CD14-positive monocyte (primary cell): ENCODE data around the gene FAT1. TPM values are rescaled to one million over a fixed set of nuclear protein-coding genes. Genes with fewer than 3 reads are reported as not detected.

Source experiments
- DNase-seq, 3 donors: peaks; one replicate each; pipeline ENCODE4 v3.0.0-alpha.2; 2011 to 2022
- H2AFZ ChIP-seq: 2 replicates; pipeline ENCODE4 v1.6.0; 2012; ENCODE audit warnings: mild to moderate bottlenecking, low read depth, low read length, inconsistent platforms; ENCODE audit not compliant: insufficient read depth, poor library complexity, severe bottlenecking
- H3K27ac ChIP-seq, 2 donors: 1 replicate in 1 of 2; 2 replicates in 1 of 2; pipeline ENCODE4 v1.5.1; 2012 to 2013; ENCODE audit warnings: low read length in 2 of 2, control low read depth in 1 of 2, inconsistent platforms in 1 of 2, low read depth in 1 of 2, mild to moderate bottlenecking in 1 of 2
- H3K27me3 ChIP-seq, 2 donors: one replicate each; pipeline versions ENCODE4 v1.6.0 to v1.6.1; 2011 to 2013; ENCODE audit warnings: low read length in 2 of 2; ENCODE audit not compliant: control insufficient read depth in 2 of 2, insufficient read depth in 2 of 2
- H3K36me3 ChIP-seq, 2 donors: replicated peaks in 1 of 2; 1 replicate in 1 of 2; 2 replicates in 1 of 2; pipeline versions ENCODE4 v1.5.1 to v1.6.1; 2012 to 2013; ENCODE audit warnings: low read length in 2 of 2, control low read depth in 1 of 2, inconsistent platforms in 1 of 2, mild to moderate bottlenecking in 1 of 2; ENCODE audit not compliant: insufficient read depth in 2 of 2, control insufficient read depth in 1 of 2
- H3K4me1 ChIP-seq, 2 donors: 1 replicate in 1 of 2; 2 replicates in 1 of 2; pipeline versions ENCODE4 v1.5.1 to v1.6.1; 2012 to 2013; ENCODE audit warnings: low read length in 2 of 2, control low read depth in 1 of 2, inconsistent platforms in 1 of 2, mild to moderate bottlenecking in 1 of 2, moderate library complexity in 1 of 2; ENCODE audit not compliant: insufficient read depth in 2 of 2, control insufficient read depth in 1 of 2
- H3K4me2 ChIP-seq: replicated peaks from 2 replicates; pipeline ENCODE3; 2012; ENCODE audit warnings: low read length, moderate library complexity, mild to moderate bottlenecking; ENCODE audit not compliant: poor library complexity, severe bottlenecking; ENCODE audit errors: extremely low read depth
- H3K4me3 ChIP-seq, 3 experiments: fragments of 200-600 bp in 1 of 3; sonication (generic) in 1 of 3; replicated peaks in 1 of 3; 1 replicate in 2 of 3; 2 replicates in 1 of 3; pipeline ENCODE4 v1.5.1; 2011 to 2013; ENCODE audit warnings: low read length in 3 of 3, mild to moderate bottlenecking in 3 of 3, control low read depth in 2 of 3, low read depth in 2 of 3, inconsistent platforms in 1 of 3, moderate library complexity in 1 of 3
- H3K79me2 ChIP-seq: 2 replicates; pipeline ENCODE4 v1.6.0; 2012; ENCODE audit warnings: mild to moderate bottlenecking, control low read depth, inconsistent platforms, low read length, moderate library complexity; ENCODE audit not compliant: insufficient read depth
- H3K9ac ChIP-seq: 2 replicates; pipeline ENCODE4 v1.6.0; 2017; ENCODE audit warnings: low read length, mild to moderate bottlenecking; ENCODE audit not compliant: insufficient read depth, poor library complexity, severe bottlenecking
- H3K9me3 ChIP-seq, 2 donors: replicated peaks in 1 of 2; 1 replicate in 1 of 2; 2 replicates in 1 of 2; pipeline versions ENCODE4 v1.5.1 to v1.6.1; 2012 to 2013; ENCODE audit warnings: low read length in 2 of 2, control low read depth in 1 of 2; ENCODE audit not compliant: control insufficient read depth in 1 of 2, insufficient read depth in 1 of 2
- H4K20me1 ChIP-seq: 2 replicates; pipeline ENCODE4 v1.6.0; 2012; ENCODE audit warnings: mild to moderate bottlenecking, low read length, control low read depth, moderate library complexity; ENCODE audit not compliant: insufficient read depth
- H3K27ac Mint-ChIP-seq, 7 donors: one replicate each; pipeline ENCODE4 v1.8.0; 2020; ENCODE audit warnings: mild to moderate bottlenecking in 7 of 7, mixed read lengths in 7 of 7, moderate library complexity in 6 of 7, inconsistent platforms in 2 of 7
- H3K27me3 Mint-ChIP-seq, 3 donors: one replicate each; pipeline ENCODE4 v1.8.0; 2021 to 2022; ENCODE audit warnings: low read depth in 3 of 3, mild to moderate bottlenecking in 3 of 3, mixed read lengths in 3 of 3, moderate library complexity in 3 of 3, inconsistent platforms in 1 of 3
- H3K36me3 Mint-ChIP-seq, 2 donors: one replicate each; pipeline ENCODE4 v1.8.0; 2020; ENCODE audit warnings: mixed read lengths in 2 of 2, inconsistent platforms in 1 of 2, mild to moderate bottlenecking in 1 of 2
- H3K4me1 Mint-ChIP-seq: one replicate; pipeline ENCODE4 v1.8.0; 2020; ENCODE audit warnings: mild to moderate bottlenecking, mixed read lengths
- H3K4me3 Mint-ChIP-seq, 2 donors: one replicate each; pipeline ENCODE4 v1.8.0; 2020; ENCODE audit warnings: mild to moderate bottlenecking in 2 of 2, mixed read lengths in 2 of 2, moderate library complexity in 1 of 2
- H3K9me3 Mint-ChIP-seq, 7 donors: one replicate each; pipeline ENCODE4 v1.8.0; 2020 to 2022; ENCODE audit warnings: mixed read lengths in 7 of 7, mild to moderate bottlenecking in 6 of 7, moderate library complexity in 6 of 7, inconsistent platforms in 2 of 7
- CTCF ChIP-seq: fragments of 200-600 bp; IDR thresholded peaks from one replicate; pipeline ENCODE4 v1.8.0; 2022; ENCODE audit warnings: antibody characterized with exemption, mild to moderate bottlenecking
- WGBS: methylation state at CpG from one replicate; pipeline ENCODE4 v1.1.5; 2013; ENCODE audit warnings: missing lambda C conversion rate; ENCODE audit not compliant: insufficient coverage; 5-methylcytosine and 5-hydroxymethylcytosine counted together
- intact Hi-C, 2 donors: fragments of 100-400 bp; cut with micrococcal nuclease; formaldehyde crosslinking; loops; one replicate each; pipeline versions ENCODE4 v1.15.0 to v1.15.1; 2023
- polyA plus RNA-seq, 3 donors: library from polyadenylated mRNA; depleted of rRNA in 1 of 3; unstranded in 2 of 3; stranded (reverse) in 1 of 3; fragments of 300-500 nt in 2 of 3; fragments of >200 nt in 1 of 3; fragmentation: Illumina TruSeq in 2 of 3; gene quantifications; 1 replicate in 2 of 3; 2 replicates in 1 of 3; pipeline ENCODE4 v1.2.3, GENCODE V29; 2012 to 2021

The FAT1 gene
- polyA plus RNA-seq, 3 donors = not detected

GRCh38 chr4:186561748-186562147, 161.9 kb downstream of the FAT1 start:
- peaks cover 0 to 5% (median 3%) of the 10 kb centered on the region in 3 donors for H3K27me3 Mint-ChIP-seq
- Histone ChIP-seq H3K79me2 (no peaks in the 10 kb centered on the region), H3K4me1 (no peaks in the 10 kb centered on the region), H3K27ac (no peak overlapping the region), H4K20me1 (no peaks in the 10 kb centered on the region), H2AFZ (no peak overlapping the region), H3K4me2 (no peak overlapping the region), H3K27me3 (no peaks in the 10 kb centered on the region), H3K36me3 (no peaks in the 10 kb centered on the region), H3K9ac (no peak overlapping the region), H3K4me3 (no peak overlapping the region), H3K9me3 (no peaks in the 10 kb centered on the region)
- no peaks in the 10 kb centered on the region for H3K36me3 Mint-ChIP-seq
- no CpG with 5 or more reads among the region's 1 CpG for WGBS
- H3K4me1 Mint-ChIP-seq = no peaks in the 10 kb centered on the region
- peaks cover 0 to 12% (median 3%) of the 10 kb centered on the region in 7 donors for H3K9me3 Mint-ChIP-seq
- intact Hi-C loops = no loop called here
- no peak for TF ChIP-seq CTCF
- no peak for DNase-seq
- H3K4me3 Mint-ChIP-seq = no peak overlapping the region
- H3K27ac Mint-ChIP-seq = no peak overlapping the region

DNA sequence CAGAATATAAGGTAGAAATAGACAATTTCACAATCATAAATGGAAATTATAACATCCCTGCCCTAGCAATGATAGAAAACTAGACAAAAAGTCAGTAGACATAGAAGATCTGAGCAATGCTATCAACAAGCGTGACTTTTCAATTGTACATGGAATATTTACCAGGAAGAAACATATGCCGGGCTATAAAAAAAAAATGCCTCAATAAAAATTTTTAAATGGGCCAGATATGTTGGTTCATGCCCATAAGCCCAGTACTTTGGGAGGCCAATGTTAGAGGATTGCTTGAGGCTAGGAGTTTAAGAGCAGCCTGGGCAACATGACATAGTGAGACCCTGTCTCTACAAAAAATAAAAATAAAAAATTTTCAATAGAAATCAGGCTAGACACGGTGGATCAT, 163.0 kb downstream of the FAT1 start:
- TF ChIP-seq CTCF = no peak
- H3K4me3 Mint-ChIP-seq = no peak overlapping the region
- Histone ChIP-seq H3K27me3 (peaks cover 0 to 1% of the 10 kb centered on the region in 2 donors), H3K4me1 (no peaks in the 10 kb centered on the region), H3K79me2 (no peaks in the 10 kb centered on the region), H4K20me1 (no peaks in the 10 kb centered on the region), H3K9ac (no peak overlapping the region), H3K27ac (no peak overlapping the region), H3K4me2 (no peak overlapping the region), H3K36me3 (no peaks in the 10 kb centered on the region), H3K4me3 (no peak overlapping the region), H2AFZ (no peak overlapping the region), H3K9me3 (no peaks in the 10 kb centered on the region)
- intact Hi-C loops = no loop called here
- H3K4me1 Mint-ChIP-seq = no peaks in the 10 kb centered on the region
- H3K27me3 Mint-ChIP-seq = peaks cover 6 to 9% (median 8%) of the 10 kb centered on the region in 3 donors
- no peak overlapping the region for H3K27ac Mint-ChIP-seq
- DNase-seq = no peak
- 86% methylated on average over 1 of the region's 3 CpGs for WGBS
- H3K36me3 Mint-ChIP-seq = no peaks in the 10 kb centered on the region
- peaks cover 0 to 12% (median 3%) of the 10 kb centered on the region in 7 donors for H3K9me3 Mint-ChIP-seq
